Mesendoderm (in vitro differentiated cells): ENCODE results near the gene SLC4A1AP.

Experiments
- DNase-seq: peaks from one replicate; pipeline ENCODE4 v3.0.0; 2013
- H2AK5ac ChIP-seq: 2 replicates; pipeline ENCODE4 v1.6.1; 2013; ENCODE audit warnings: low read length, inconsistent platforms
- H2BK120ac ChIP-seq: 2 replicates; pipeline ENCODE4 v1.6.1; 2013; ENCODE audit warnings: low read depth, mild to moderate bottlenecking, low read length, moderate library complexity, mixed read lengths
- H2BK15ac ChIP-seq: replicated peaks from 2 replicates; pipeline ENCODE4 v1.6.1; 2013; ENCODE audit warnings: low read depth, mild to moderate bottlenecking, moderate library complexity
- H2BK5ac ChIP-seq: 2 replicates; pipeline ENCODE4 v1.6.1; 2013; ENCODE audit warnings: low read length, inconsistent platforms
- H3K18ac ChIP-seq: 2 replicates; pipeline ENCODE4 v1.6.1; 2013; ENCODE audit warnings: mild to moderate bottlenecking, low read length, mixed read lengths
- H3K23ac ChIP-seq: one replicate; pipeline ENCODE4 v1.6.1; 2013; ENCODE audit warnings: low read length
- H3K27ac ChIP-seq: 2 replicates; pipeline ENCODE4 v1.5.1; 2013; ENCODE audit warnings: low read depth, mild to moderate bottlenecking, inconsistent platforms, low read length, moderate library complexity
- H3K27me3 ChIP-seq: 2 replicates; pipeline ENCODE4 v1.6.1; 2013; ENCODE audit warnings: low read length, control low read depth, mild to moderate bottlenecking, inconsistent platforms; ENCODE audit not compliant: insufficient read depth, poor library complexity
- H3K36me3 ChIP-seq: 2 replicates; pipeline ENCODE4 v1.6.1; 2013; ENCODE audit warnings: low read length, inconsistent platforms; ENCODE audit not compliant: control insufficient read depth, insufficient read depth
- H3K4ac ChIP-seq: one replicate; pipeline ENCODE4 v1.6.1; 2013; ENCODE audit warnings: low read depth, mild to moderate bottlenecking, low read length, moderate library complexity
- H3K4me1 ChIP-seq: 2 replicates; pipeline ENCODE4 v1.6.1; 2013; ENCODE audit warnings: low read depth, low read length, inconsistent platforms; ENCODE audit not compliant: control insufficient read depth
- H3K4me2 ChIP-seq: 2 replicates; pipeline ENCODE4 v1.6.1; 2013; ENCODE audit warnings: low read length
- H3K4me3 ChIP-seq: 2 replicates; pipeline ENCODE4 v1.5.1; 2013; ENCODE audit warnings: mild to moderate bottlenecking, low read length
- H3K56ac ChIP-seq: one replicate; pipeline ENCODE4 v1.6.1; 2013; ENCODE audit warnings: low read length
- H3K79me1 ChIP-seq: 2 replicates; pipeline ENCODE4 v1.6.1; 2013; ENCODE audit warnings: low read length, inconsistent platforms
- H3K79me2 ChIP-seq: 2 replicates; pipeline ENCODE4 v1.6.1; 2013; ENCODE audit warnings: mild to moderate bottlenecking, low read length; ENCODE audit not compliant: control insufficient read depth, insufficient read depth
- H3K9ac ChIP-seq: 2 replicates; pipeline ENCODE4 v1.6.1; 2013; ENCODE audit warnings: low read length, inconsistent platforms
- H4K5ac ChIP-seq: one replicate; pipeline ENCODE4 v1.6.1; 2013; ENCODE audit warnings: low read length
- H4K8ac ChIP-seq: one replicate; pipeline ENCODE4 v1.6.1; 2013; ENCODE audit warnings: low read depth, mild to moderate bottlenecking, control low read depth, low read length, moderate library complexity
- WGBS: extraction: QIAGEN DNeasy Blood & Tissue Kit; methylation state at CpG from one replicate; pipeline ENCODE4 v1.1.7; 2013; ENCODE audit warnings: low lambda C conversion rate, missing lambda C conversion rate; ENCODE audit not compliant: insufficient coverage; ENCODE audit errors: extremely low coverage; 5-methylcytosine and 5-hydroxymethylcytosine counted together

Gene SLC4A1AP

DNA sequence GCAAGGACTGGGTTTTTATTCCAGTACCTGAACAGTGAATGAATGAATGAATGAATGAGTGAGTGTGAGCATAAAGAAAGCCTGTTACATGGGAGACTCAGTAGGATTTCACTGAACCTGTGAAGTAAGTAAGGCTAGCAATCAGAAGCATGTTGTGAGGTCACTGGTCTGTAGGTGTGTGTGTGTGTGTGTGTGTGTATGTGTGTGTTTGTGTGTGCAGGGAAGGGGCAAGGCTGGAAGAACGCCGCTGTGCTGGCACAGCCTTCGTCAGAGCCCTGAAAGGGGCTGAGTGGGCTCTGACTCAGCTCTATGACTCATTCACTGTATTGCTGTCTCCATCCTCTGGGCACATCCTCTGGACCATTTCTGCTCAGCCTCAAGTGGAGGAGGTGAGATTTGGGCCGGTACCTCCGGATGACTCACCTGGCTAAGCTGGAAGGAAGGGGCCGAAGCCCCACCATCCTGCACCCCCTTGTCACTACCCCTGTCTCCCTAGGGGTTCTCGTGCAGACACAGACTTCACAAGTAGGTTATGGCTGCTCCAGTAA is 56.4 kb downstream of the SLC4A1AP start:
- H3K4me3 ChIP-seq: no peak overlapping the region
- no peak overlapping the region for H3K4me2 ChIP-seq
- H3K23ac ChIP-seq: no peak overlapping the region
- no peak overlapping the region for H2BK120ac ChIP-seq
- H3K27ac ChIP-seq: no peak overlapping the region
- H3K56ac ChIP-seq: no peak overlapping the region
- no peak overlapping the region for H4K5ac ChIP-seq
- no peak overlapping the region for H3K18ac ChIP-seq
- H2BK15ac ChIP-seq: no peak overlapping the region
- WGBS: no CpG with 5 or more reads among the region's 7 CpGs
- H2BK5ac ChIP-seq: no peak overlapping the region
- no peaks in the 10 kb centered on the region for H3K79me2 ChIP-seq
- no peak overlapping the region for H4K8ac ChIP-seq
- no peak overlapping the region for H3K9ac ChIP-seq
- H3K36me3 ChIP-seq: no peaks in the 10 kb centered on the region
- H3K79me1 ChIP-seq: no peaks in the 10 kb centered on the region
- H3K27me3 ChIP-seq: no peaks in the 10 kb centered on the region
- H3K4ac ChIP-seq: no peak overlapping the region
- H2AK5ac ChIP-seq: no peak overlapping the region
- H3K4me1 ChIP-seq: no peaks in the 10 kb centered on the region
- peak; percentile 37 for DNase-seq

DNA sequence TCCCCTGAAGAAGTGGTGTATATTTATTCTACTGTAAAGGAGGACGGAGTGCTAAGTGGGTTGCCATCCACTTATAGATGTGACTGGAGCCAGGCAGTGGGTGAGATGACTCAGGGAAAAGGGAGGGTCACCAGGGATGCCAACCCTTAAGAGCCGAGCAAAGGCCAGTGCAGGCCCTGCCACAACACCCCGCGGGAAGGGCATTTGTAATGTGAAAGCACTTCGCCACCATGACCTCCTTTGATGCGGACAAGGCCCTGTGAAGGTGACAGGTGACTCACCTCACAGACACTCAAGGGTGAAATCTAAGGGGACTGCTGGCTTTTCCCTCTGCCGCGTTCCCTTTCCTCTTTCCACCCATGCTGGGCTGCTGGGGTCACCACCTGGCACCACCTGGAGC is 57.6 kb downstream of the SLC4A1AP start:
- Histone ChIP-seq H3K18ac (no peak overlapping the region), H3K36me3 (no peaks in the 10 kb centered on the region), H4K5ac (no peak overlapping the region), H2BK15ac (no peak overlapping the region), H2BK120ac (no peak overlapping the region), H3K4ac (no peak overlapping the region), H3K4me1 (no peaks in the 10 kb centered on the region), H3K27ac (no peak overlapping the region), H3K27me3 (no peaks in the 10 kb centered on the region), H3K56ac (no peak overlapping the region), H3K23ac (no peak overlapping the region), H2BK5ac (no peak overlapping the region), H3K4me3 (no peak overlapping the region), H3K9ac (no peak overlapping the region), H3K4me2 (no peak overlapping the region), H3K79me2 (no peaks in the 10 kb centered on the region), H3K79me1 (no peaks in the 10 kb centered on the region), H4K8ac (no peak overlapping the region), H2AK5ac (no peak overlapping the region)
- DNase-seq: peak; percentile 65
- WGBS: no CpG with 5 or more reads among the region's 8 CpGs

- Histone ChIP-seq H2BK15ac (no peak overlapping the region), H2BK120ac (no peak overlapping the region)
- no CpG with 5 or more reads among the region's 2 CpGs for WGBS
Measured at GRCh38 chr2:27721884-27722485, 58.3 kb downstream of the SLC4A1AP start.

GRCh38 chr2:27723372-27724144 is 59.9 kb downstream of the SLC4A1AP start:
- no peak overlapping the region for H3K23ac ChIP-seq
- H3K79me2 ChIP-seq: no peaks in the 10 kb centered on the region
- H2BK15ac ChIP-seq: no peak overlapping the region
- H3K4me3 ChIP-seq: no peak overlapping the region
- H3K27ac ChIP-seq: no peak overlapping the region
- no peak overlapping the region for H2AK5ac ChIP-seq
- no peak overlapping the region for H3K56ac ChIP-seq
- DNase-seq: peak; percentile 84
- H3K79me1 ChIP-seq: no peaks in the 10 kb centered on the region
- no peak overlapping the region for H3K4ac ChIP-seq
- H4K5ac ChIP-seq: no peak overlapping the region
- no peak overlapping the region for H3K9ac ChIP-seq
- no peak overlapping the region for H3K4me2 ChIP-seq
- no CpG with 5 or more reads among the region's 11 CpGs for WGBS
- H3K27me3 ChIP-seq: no peaks in the 10 kb centered on the region
- H2BK5ac ChIP-seq: no peak overlapping the region
- no peak overlapping the region for H3K18ac ChIP-seq
- no peaks in the 10 kb centered on the region for H3K36me3 ChIP-seq
- H2BK120ac ChIP-seq: no peak overlapping the region
- H3K4me1 ChIP-seq: no peaks in the 10 kb centered on the region
- no peak overlapping the region for H4K8ac ChIP-seq

More at GRCh38 chr2:27721884-27722485, 58.3 kb downstream of the SLC4A1AP start:
- Histone ChIP-seq H2BK5ac (no peak overlapping the region), H4K5ac (no peak overlapping the region), H4K8ac (no peak overlapping the region), H3K4me2 (no peak overlapping the region), H3K79me1 (no peaks in the 10 kb centered on the region), H3K4ac (no peak overlapping the region), H3K27ac (no peak overlapping the region), H3K23ac (no peak overlapping the region), H3K56ac (no peak overlapping the region), H3K4me1 (no peaks in the 10 kb centered on the region), H2AK5ac (no peak overlapping the region), H3K36me3 (no peaks in the 10 kb centered on the region), H3K4me3 (no peak overlapping the region), H3K9ac (no peak overlapping the region), H3K18ac (no peak overlapping the region), H3K79me2 (no peaks in the 10 kb centered on the region), H3K27me3 (no peaks in the 10 kb centered on the region)
- no peak for DNase-seq

DNA sequence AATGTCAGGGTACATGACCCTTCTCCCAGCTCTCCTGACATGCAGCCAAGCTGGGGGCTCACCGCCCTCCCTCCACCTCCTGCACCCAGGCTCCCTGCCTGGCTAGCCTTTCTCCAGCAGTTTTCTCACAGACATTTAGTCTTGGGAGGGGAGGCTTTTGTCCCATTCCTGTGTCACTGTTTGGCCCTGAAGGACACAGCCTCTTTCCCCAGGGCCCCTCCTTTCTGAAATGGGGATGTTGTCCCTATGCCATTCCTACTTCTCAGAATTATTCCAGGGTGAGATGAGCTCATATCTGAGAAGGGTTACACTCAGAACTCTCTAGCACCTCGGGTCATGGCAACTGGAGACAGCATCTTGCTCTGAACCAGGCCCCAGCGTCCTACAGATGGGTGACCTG is 60.5 kb downstream of the SLC4A1AP start:
- H3K4ac ChIP-seq: no peak overlapping the region
- H3K27ac ChIP-seq: no peak overlapping the region
- H3K9ac ChIP-seq: no peak overlapping the region
- no peaks in the 10 kb centered on the region for H3K79me1 ChIP-seq
- no peak overlapping the region for H2AK5ac ChIP-seq
- DNase-seq: no peak
- no peak overlapping the region for H3K23ac ChIP-seq
- no peak overlapping the region for H4K8ac ChIP-seq
- H3K79me2 ChIP-seq: no peaks in the 10 kb centered on the region
- no peak overlapping the region for H2BK5ac ChIP-seq
- no peak overlapping the region for H2BK120ac ChIP-seq
- WGBS: no CpG with 5 or more reads among the region's 3 CpGs
- no peaks in the 10 kb centered on the region for H3K27me3 ChIP-seq
- H3K56ac ChIP-seq: no peak overlapping the region
- H3K4me2 ChIP-seq: no peak overlapping the region
- H4K5ac ChIP-seq: no peak overlapping the region
- no peaks in the 10 kb centered on the region for H3K36me3 ChIP-seq
- H3K18ac ChIP-seq: no peak overlapping the region
- H3K4me3 ChIP-seq: no peak overlapping the region
- H2BK15ac ChIP-seq: no peak overlapping the region
- H3K4me1 ChIP-seq: no peaks in the 10 kb centered on the region
